OCI-LY7 (cell line): ENCODE data around the gene MYCN.

Source experiments
- CTCF ChIP-seq: fragments of 200-600 bp; sonication (generic); conservative IDR thresholded peaks from 2 replicates; pipeline ENCODE4 v1.5.1; 2014; ENCODE audit warnings: mild to moderate bottlenecking, antibody characterized with exemption, low read length, moderate library complexity, mixed read lengths
- EZH2phosphoT487 ChIP-seq: fragments of 200-600 bp; sonication (generic); IDR thresholded peaks from 2 replicates; pipeline ENCODE4 v1.6.1; 2018; ENCODE audit warnings: low read depth, borderline replicate concordance, mild to moderate bottlenecking, mixed run types, antibody characterized with exemption, low read length, moderate library complexity, mixed read lengths

- TF ChIP-seq CTCF = no peak
- TF ChIP-seq EZH2phosphoT487 = no peak
These were observed 7.0 kb upstream of the MYCN start for GRCh38 chr2:15933184-15933845.
